Endodermal cell (in vitro differentiated cells): ENCODE data around the gene ZEB2. TPM values are rescaled to one million over a fixed set of nuclear protein-coding genes. Genes with fewer than 3 reads are reported as not detected.

Experiments used
- DNase-seq: peaks from one replicate; pipeline ENCODE4 v3.0.0-alpha.2; 2017
- H3K27ac ChIP-seq: 2 replicates; pipeline ENCODE4 v1.5.1; 2013; ENCODE audit warnings: mild to moderate bottlenecking, low read depth, low read length, moderate library complexity
- H3K27me3 ChIP-seq: 2 replicates; pipeline ENCODE4 v1.6.1; 2013; ENCODE audit warnings: mild to moderate bottlenecking, low read length, moderate library complexity; ENCODE audit not compliant: insufficient read depth, control insufficient read depth, poor library complexity, severe bottlenecking
- H3K36me3 ChIP-seq: 2 replicates; pipeline ENCODE4 v1.7.0; 2013; ENCODE audit warnings: mild to moderate bottlenecking, low read length, moderate library complexity; ENCODE audit not compliant: control insufficient read depth, insufficient read depth
- H3K4me1 ChIP-seq: one replicate; pipeline ENCODE4 v1.7.0; 2013; ENCODE audit warnings: low read length; ENCODE audit not compliant: control insufficient read depth, insufficient read depth
- H3K4me3 ChIP-seq: 2 replicates; pipeline ENCODE4 v1.5.1; 2013; ENCODE audit warnings: mild to moderate bottlenecking, low read length, moderate library complexity
- H3K9ac ChIP-seq: 2 replicates; pipeline ENCODE4 v1.6.1; 2013; ENCODE audit warnings: mild to moderate bottlenecking, low read length, moderate library complexity; ENCODE audit not compliant: poor library complexity, severe bottlenecking; ENCODE audit errors: extremely low read depth
- H3K9me3 ChIP-seq: 2 replicates; pipeline ENCODE4 v1.6.1; 2013; ENCODE audit warnings: mild to moderate bottlenecking, low read length, moderate library complexity; ENCODE audit not compliant: control insufficient read depth
- H3K27ac Mint-ChIP-seq: 2 replicates; pipeline ENCODE4 v1.8.0; 2020; ENCODE audit warnings: mixed read lengths
- H3K27me3 Mint-ChIP-seq: 2 replicates; pipeline ENCODE4 v1.8.0; 2021; ENCODE audit warnings: mild to moderate bottlenecking, mixed read lengths; ENCODE audit not compliant: insufficient read depth
- H3K36me3 Mint-ChIP-seq: 2 replicates; pipeline ENCODE4 v1.8.0; 2020; ENCODE audit warnings: low read depth, mixed read lengths
- H3K4me1 Mint-ChIP-seq: 2 replicates; pipeline ENCODE4 v1.8.0; 2020; ENCODE audit warnings: mixed read lengths
- H3K4me3 Mint-ChIP-seq: 2 replicates; pipeline ENCODE4 v1.8.0; 2020; ENCODE audit warnings: mild to moderate bottlenecking, moderate library complexity, mixed read lengths
- H3K9me3 Mint-ChIP-seq: 2 replicates; pipeline ENCODE4 v1.8.0; 2020; ENCODE audit warnings: mild to moderate bottlenecking, mixed read lengths
- CTCF ChIP-seq: fragments of 200-600 bp; sonication (generic); conservative IDR thresholded peaks from 2 replicates; pipeline ENCODE4 v1.5.0; 2021; ENCODE audit warnings: antibody characterized with exemption, mild to moderate bottlenecking
- WGBS, 2 experiments: methylation state at CpG; one replicate each; pipeline versions ENCODE4 v1.1.5 to v1.1.7; 2013; ENCODE audit warnings: missing lambda C conversion rate in 2 of 2, mixed read lengths in 1 of 2; ENCODE audit not compliant: insufficient coverage in 1 of 2, insufficient read length in 1 of 2; 5-methylcytosine and 5-hydroxymethylcytosine counted together
- total RNA-seq, 2 donors: library from RNA; stranded (reverse); fragmentation: NEBNext Ultra II Directional in 1 of 2; extraction: Animal tissue kit (Norgen Biotek cat#: 25700) in 1 of 2; gene quantifications; 2 replicates in 1 of 2; 3 replicates in 1 of 2; pipeline ENCODE4 v1.2.1, GENCODE V29; 2021

ZEB2 gene
- total RNA-seq, 2 donors from 2014 or later = 0.29 to 0.31 TPM

- Mint-ChIP-seq H3K4me3 (no peak overlapping the region), H3K27me3 (no peaks in the 10 kb centered on the region), H3K9me3 (no peaks in the 10 kb centered on the region), H3K27ac (no peak overlapping the region), H3K36me3 (no peaks in the 10 kb centered on the region), H3K4me1 (peaks cover 41% of the 10 kb centered on the region)
- no peaks in the 10 kb centered on the region for H3K9me3 ChIP-seq
- peaks cover 4% of the 10 kb centered on the region for H3K4me1 ChIP-seq
- no peak for TF ChIP-seq CTCF
- no peaks in the 10 kb centered on the region for H3K36me3 ChIP-seq
- WGBS, 2 experiments = 87 to 90% methylated on average over 5 to 6 of the region's 6 CpGs
- no peak overlapping the region for H3K9ac ChIP-seq
- no peak for DNase-seq
- H3K27ac ChIP-seq = no peak overlapping the region
- no peak overlapping the region for H3K4me3 ChIP-seq
- H3K27me3 ChIP-seq = no peaks in the 10 kb centered on the region
Observed at GRCh38 chr2:144374163-144374661, 145.7 kb downstream of the ZEB2 start.

GRCh38 chr2:144372410-144373080, 147.4 kb downstream of the ZEB2 start:
- no peak overlapping the region for H3K9ac ChIP-seq
- 82 to 86% methylated on average over 8 to 10 of the region's 10 CpGs for WGBS, 2 experiments
- no peak overlapping the region for H3K27ac Mint-ChIP-seq

GRCh38 chr2:144370937-144371584, 148.9 kb downstream of the ZEB2 start:
- no peaks in the 10 kb centered on the region for H3K27me3 ChIP-seq
- no peaks in the 10 kb centered on the region for H3K9me3 ChIP-seq
- Mint-ChIP-seq H3K4me1 (peaks cover 30% of the 10 kb centered on the region), H3K4me3 (no peak overlapping the region), H3K9me3 (no peaks in the 10 kb centered on the region), H3K27me3 (no peaks in the 10 kb centered on the region), H3K36me3 (no peaks in the 10 kb centered on the region), H3K27ac (no peak overlapping the region)
- no peak for DNase-seq
- 84 to 100% methylated on average over 1 to 3 of the region's 4 CpGs for WGBS, 2 experiments
- no peak overlapping the region for H3K4me3 ChIP-seq
- peaks cover 4% of the 10 kb centered on the region for H3K4me1 ChIP-seq
- no peaks in the 10 kb centered on the region for H3K36me3 ChIP-seq
- TF ChIP-seq CTCF = no peak
- no peak overlapping the region for H3K27ac ChIP-seq
- H3K9ac ChIP-seq = no peak overlapping the region

More at GRCh38 chr2:144372410-144373080, 147.4 kb downstream of the ZEB2 start:
- no peak for DNase-seq
- TF ChIP-seq CTCF = no peak
- Mint-ChIP-seq H3K36me3 (no peaks in the 10 kb centered on the region), H3K27me3 (no peaks in the 10 kb centered on the region), H3K4me1 (peaks cover 30% of the 10 kb centered on the region), H3K9me3 (no peaks in the 10 kb centered on the region), H3K4me3 (no peak overlapping the region)
- H3K4me3 ChIP-seq = no peak overlapping the region
- peaks cover 4% of the 10 kb centered on the region for H3K4me1 ChIP-seq
- no peak overlapping the region for H3K27ac ChIP-seq
- no peaks in the 10 kb centered on the region for H3K27me3 ChIP-seq
- H3K36me3 ChIP-seq = no peaks in the 10 kb centered on the region
- H3K9me3 ChIP-seq = no peaks in the 10 kb centered on the region
